CD8-positive, alpha-beta memory T cell (primary cell): ENCODE results near the gene DOCK9. TPM values are rescaled to one million over a fixed set of nuclear protein-coding genes. Genes with fewer than 3 reads are reported as not detected.

Experiments
- CTCF ChIA-PET: fragments of 350-600 bp; sonication (Branson Sonifier 250); formaldehyde crosslinking; loops from one replicate; lab custom pipeline; 2021; ENCODE audit warnings: antibody characterized with exemption; lab: Charles Lee
- POLR2A ChIA-PET: fragments of 350-600 bp; sonication (Branson Sonifier 250); formaldehyde crosslinking; loops from one replicate; lab custom pipeline; 2021; ENCODE audit warnings: antibody characterized with exemption; lab: Charles Lee
- DNase-seq, 5 donors: peaks; one replicate each; pipeline versions ENCODE4 v3.0.0 to v3.0.0-alpha.2; 2020 to 2022; ENCODE audit warnings: mixed read lengths in 1 of 5
- H3K27ac ChIP-seq: one replicate; pipeline ENCODE4 v1.7.0; 2013; ENCODE audit warnings: low read depth, mild to moderate bottlenecking, low read length, moderate library complexity
- H3K27me3 ChIP-seq: 2 replicates; pipeline ENCODE4 v1.7.0; 2013; ENCODE audit warnings: low read length, mild to moderate bottlenecking; ENCODE audit not compliant: insufficient read depth, poor library complexity, severe bottlenecking
- H3K36me3 ChIP-seq: 2 replicates; pipeline ENCODE4 v1.7.0; 2013; ENCODE audit warnings: mild to moderate bottlenecking, low read length, moderate library complexity; ENCODE audit not compliant: insufficient read depth
- H3K4me1 ChIP-seq: 2 replicates; pipeline ENCODE4 v1.7.0; 2013; ENCODE audit warnings: mild to moderate bottlenecking, low read length, moderate library complexity; ENCODE audit not compliant: insufficient read depth
- H3K4me3 ChIP-seq: 2 replicates; pipeline ENCODE4 v1.7.0; 2013; ENCODE audit warnings: mild to moderate bottlenecking, low read length
- H3K9me3 ChIP-seq: 2 replicates; pipeline ENCODE4 v1.7.0; 2013; ENCODE audit warnings: mild to moderate bottlenecking, low read length
- H3K27ac Mint-ChIP-seq, 8 donors: one replicate each; pipeline ENCODE4 v1.8.0; 2020 to 2021; ENCODE audit warnings: mixed read lengths in 8 of 8, mild to moderate bottlenecking in 6 of 8, inconsistent platforms in 3 of 8, moderate library complexity in 3 of 8
- H3K27me3 Mint-ChIP-seq, 2 donors: one replicate each; pipeline ENCODE4 v1.8.0; 2020 to 2021; ENCODE audit warnings: mixed read lengths in 2 of 2, mild to moderate bottlenecking in 1 of 2, moderate library complexity in 1 of 2
- H3K36me3 Mint-ChIP-seq, 3 donors: one replicate each; pipeline ENCODE4 v1.8.0; 2020 to 2021; ENCODE audit warnings: mixed read lengths in 3 of 3, inconsistent platforms in 1 of 3, mild to moderate bottlenecking in 1 of 3
- H3K4me1 Mint-ChIP-seq, 3 donors: one replicate each; pipeline ENCODE4 v1.8.0; 2020 to 2021; ENCODE audit warnings: mixed read lengths in 3 of 3, inconsistent platforms in 1 of 3, mild to moderate bottlenecking in 1 of 3
- H3K4me3 Mint-ChIP-seq, 7 donors: one replicate each; pipeline ENCODE4 v1.8.0; 2020 to 2021; ENCODE audit warnings: mixed read lengths in 7 of 7, mild to moderate bottlenecking in 6 of 7, moderate library complexity in 4 of 7, inconsistent platforms in 2 of 7
- H3K9me3 Mint-ChIP-seq, 5 donors: one replicate each; pipeline ENCODE4 v1.8.0; 2020 to 2022; ENCODE audit warnings: mixed read lengths in 5 of 5, mild to moderate bottlenecking in 3 of 5, moderate library complexity in 2 of 5, inconsistent platforms in 1 of 5
- polyA plus RNA-seq: library from polyadenylated mRNA; unstranded; fragments of 300-500 nt; fragmentation: Illumina TruSeq; gene quantifications from one replicate; pipeline ENCODE4 v1.2.3, GENCODE V29; 2021
- total RNA-seq, 2 experiments: library from RNA; stranded (reverse); gene quantifications; one replicate each; pipeline ENCODE4 v1.2.3, GENCODE V29; 2021

The DOCK9 gene
- total and polyA plus RNA-seq, 3 experiments from 2014 or later = 23.9 to 38.9 (median 35.4) TPM

- ChIA-PET POLR2A (no interaction called here), CTCF (no interaction called here)
- Mint-ChIP-seq H3K27ac (no peak overlapping the region), H3K36me3 (no peaks in the 10 kb centered on the region), H3K27me3 (peaks cover 23% of the 10 kb centered on the region in 2 donors), H3K4me1 (peaks cover 0 to 7% (median 7%) of the 10 kb centered on the region in 3 donors), H3K9me3 (peaks cover 0 to 2% (median 0%) of the 10 kb centered on the region in 5 donors), H3K4me3 (no peak overlapping the region)
- Histone ChIP-seq H3K9me3 (no peaks in the 10 kb centered on the region), H3K36me3 (no peaks in the 10 kb centered on the region), H3K27ac (no peak overlapping the region), H3K4me3 (no peak overlapping the region), H3K4me1 (no peaks in the 10 kb centered on the region), H3K27me3 (no peaks in the 10 kb centered on the region)
- no peak for DNase-seq
Observed at GRCh38 chr13:98783856-98784478, 193.9 kb downstream of the DOCK9 start.

- ChIA-PET CTCF (no interaction called here), POLR2A (no interaction called here)
- Histone ChIP-seq H3K4me1 (no peaks in the 10 kb centered on the region), H3K9me3 (no peaks in the 10 kb centered on the region), H3K36me3 (no peaks in the 10 kb centered on the region), H3K27me3 (no peaks in the 10 kb centered on the region), H3K27ac (no peak overlapping the region), H3K4me3 (no peak overlapping the region)
- Mint-ChIP-seq H3K4me1 (no peaks in the 10 kb centered on the region), H3K9me3 (peaks cover 0 to 2% (median 0%) of the 10 kb centered on the region in 5 donors), H3K27me3 (peaks cover 22 to 30% of the 10 kb centered on the region in 2 donors), H3K36me3 (no peaks in the 10 kb centered on the region), H3K4me3 (no peak overlapping the region), H3K27ac (peak overlapping the region in 1 of 8 donors; percentile 68)
- no peak for DNase-seq
Observed at GRCh38 chr13:98782654-98783053, 195.2 kb downstream of the DOCK9 start.

- H3K4me1 ChIP-seq = no peaks in the 10 kb centered on the region
- Mint-ChIP-seq H3K9me3 (peaks cover 0 to 2% (median 0%) of the 10 kb centered on the region in 5 donors), H3K4me1 (no peaks in the 10 kb centered on the region), H3K27ac (no peak overlapping the region), H3K27me3 (peaks cover 20 to 31% of the 10 kb centered on the region in 2 donors), H3K36me3 (no peaks in the 10 kb centered on the region), H3K4me3 (no peak overlapping the region)
- H3K27ac ChIP-seq = no peak overlapping the region
- no peaks in the 10 kb centered on the region for H3K9me3 ChIP-seq
- DNase-seq = no peak
- no peaks in the 10 kb centered on the region for H3K27me3 ChIP-seq
- no peaks in the 10 kb centered on the region for H3K36me3 ChIP-seq
- CTCF ChIA-PET = no interaction called here
- H3K4me3 ChIP-seq = no peak overlapping the region
- POLR2A ChIA-PET = no interaction called here
Observed at GRCh38 chr13:98781905-98782304, 196.0 kb downstream of the DOCK9 start.

GRCh38 chr13:98781470-98781869 lies 196.4 kb downstream of the DOCK9 start:
- Mint-ChIP-seq H3K27me3 (peaks cover 17 to 31% of the 10 kb centered on the region in 2 donors), H3K36me3 (no peaks in the 10 kb centered on the region), H3K4me1 (no peaks in the 10 kb centered on the region), H3K27ac (no peak overlapping the region), H3K4me3 (no peak overlapping the region), H3K9me3 (peaks cover 0 to 2% (median 0%) of the 10 kb centered on the region in 5 donors)
- Histone ChIP-seq H3K4me1 (no peaks in the 10 kb centered on the region), H3K27ac (no peak overlapping the region), H3K27me3 (no peaks in the 10 kb centered on the region), H3K9me3 (no peaks in the 10 kb centered on the region), H3K36me3 (no peaks in the 10 kb centered on the region), H3K4me3 (no peak overlapping the region)
- POLR2A ChIA-PET = no interaction called here
- no peak for DNase-seq
- CTCF ChIA-PET = no interaction called here

DNA sequence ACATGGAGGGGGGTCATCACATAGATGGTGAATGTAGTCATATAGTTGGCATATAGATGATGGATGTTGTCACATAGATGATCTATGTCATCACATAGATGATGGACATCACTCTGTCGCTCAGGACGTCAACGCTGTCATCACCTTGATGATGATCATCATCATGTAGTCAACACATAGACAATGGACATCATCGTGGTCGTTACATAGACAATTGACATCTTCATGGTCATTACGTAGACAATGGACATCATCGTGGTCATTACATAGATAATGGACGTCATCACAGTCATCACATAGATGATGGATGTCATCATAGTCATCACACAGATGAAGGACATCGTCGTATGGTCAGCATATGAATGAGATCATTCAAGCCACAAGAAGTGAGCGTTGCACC lies 196.8 kb downstream of the DOCK9 start:
- POLR2A ChIA-PET = no interaction called here
- CTCF ChIA-PET = no interaction called here
- no peak overlapping the region for H3K4me3 Mint-ChIP-seq

GRCh38 chr13:98780451-98780850 lies 197.4 kb downstream of the DOCK9 start:
- no peak for DNase-seq
- ChIA-PET CTCF (no interaction called here), POLR2A (no interaction called here)
- no peak overlapping the region for H3K4me3 Mint-ChIP-seq
- Histone ChIP-seq H3K9me3 (no peaks in the 10 kb centered on the region), H3K27me3 (no peaks in the 10 kb centered on the region), H3K36me3 (no peaks in the 10 kb centered on the region), H3K4me1 (no peaks in the 10 kb centered on the region), H3K27ac (no peak overlapping the region), H3K4me3 (no peak overlapping the region)
- H3K4me1 Mint-ChIP-seq = no peaks in the 10 kb centered on the region
- H3K27me3 Mint-ChIP-seq = peaks cover 17 to 35% of the 10 kb centered on the region in 2 donors
- H3K36me3 Mint-ChIP-seq = no peaks in the 10 kb centered on the region
- H3K27ac Mint-ChIP-seq = no peak overlapping the region
- peaks cover 0 to 2% (median 0%) of the 10 kb centered on the region in 5 donors for H3K9me3 Mint-ChIP-seq

More for the DNA sequence above, 196.8 kb downstream of the DOCK9 start:
- no peak overlapping the region for H3K27ac Mint-ChIP-seq
- Histone ChIP-seq H3K27me3 (no peaks in the 10 kb centered on the region), H3K27ac (no peak overlapping the region), H3K36me3 (no peaks in the 10 kb centered on the region), H3K9me3 (no peaks in the 10 kb centered on the region), H3K4me3 (no peak overlapping the region), H3K4me1 (no peaks in the 10 kb centered on the region)
- no peak for DNase-seq
- peaks cover 0 to 2% (median 0%) of the 10 kb centered on the region in 5 donors for H3K9me3 Mint-ChIP-seq
- no peaks in the 10 kb centered on the region for H3K36me3 Mint-ChIP-seq
- H3K27me3 Mint-ChIP-seq = peaks cover 17 to 33% of the 10 kb centered on the region in 2 donors
- no peaks in the 10 kb centered on the region for H3K4me1 Mint-ChIP-seq

DNA sequence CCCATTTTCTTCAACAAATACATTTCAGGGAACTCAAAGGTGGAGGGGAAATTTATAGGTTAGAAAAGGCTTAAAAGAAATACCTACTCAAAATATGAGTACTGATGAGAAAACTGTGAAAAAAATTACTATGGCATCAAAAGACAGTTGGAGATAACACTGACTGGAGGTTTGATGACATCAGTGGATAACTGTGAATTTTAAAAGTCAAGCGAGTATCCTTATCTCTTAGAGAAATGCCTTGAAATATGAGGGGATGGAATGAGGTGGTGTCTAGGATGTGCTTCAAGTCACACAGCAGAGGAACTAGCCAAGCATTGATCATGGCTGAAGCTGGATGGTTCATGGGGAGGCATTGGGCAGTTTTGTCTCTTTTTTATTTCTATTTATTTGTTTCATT lies 198.2 kb downstream of the DOCK9 start:
- Mint-ChIP-seq H3K9me3 (peaks cover 0 to 2% (median 0%) of the 10 kb centered on the region in 5 donors), H3K4me1 (no peaks in the 10 kb centered on the region), H3K4me3 (no peak overlapping the region), H3K27me3 (peaks cover 17 to 35% of the 10 kb centered on the region in 2 donors), H3K36me3 (no peaks in the 10 kb centered on the region), H3K27ac (no peak overlapping the region)
- Histone ChIP-seq H3K9me3 (no peaks in the 10 kb centered on the region), H3K27me3 (no peaks in the 10 kb centered on the region), H3K27ac (no peak overlapping the region), H3K36me3 (no peaks in the 10 kb centered on the region), H3K4me1 (no peaks in the 10 kb centered on the region), H3K4me3 (no peak overlapping the region)
- CTCF ChIA-PET = no interaction called here
- DNase-seq = no peak
- POLR2A ChIA-PET = no interaction called here

- Mint-ChIP-seq H3K36me3 (no peaks in the 10 kb centered on the region), H3K27ac (no peak overlapping the region), H3K4me1 (no peaks in the 10 kb centered on the region), H3K4me3 (no peak overlapping the region), H3K27me3 (peaks cover 17 to 35% of the 10 kb centered on the region in 2 donors), H3K9me3 (peaks cover 0 to 2% (median 0%) of the 10 kb centered on the region in 5 donors)
- Histone ChIP-seq H3K27ac (no peak overlapping the region), H3K36me3 (no peaks in the 10 kb centered on the region), H3K9me3 (no peaks in the 10 kb centered on the region), H3K4me1 (no peaks in the 10 kb centered on the region), H3K4me3 (no peak overlapping the region), H3K27me3 (no peaks in the 10 kb centered on the region)
- ChIA-PET CTCF (no interaction called here), POLR2A (no interaction called here)
- DNase-seq = no peak
Observed at GRCh38 chr13:98778749-98779148, 199.1 kb downstream of the DOCK9 start.
